ENCODE results near the gene RNU2-63P.
"Not testable (repeated sequence)": the region's sequence is repeated elsewhere in the genome, so short reads cannot be mapped to it uniquely, and the experiment has no call there.

DNA sequence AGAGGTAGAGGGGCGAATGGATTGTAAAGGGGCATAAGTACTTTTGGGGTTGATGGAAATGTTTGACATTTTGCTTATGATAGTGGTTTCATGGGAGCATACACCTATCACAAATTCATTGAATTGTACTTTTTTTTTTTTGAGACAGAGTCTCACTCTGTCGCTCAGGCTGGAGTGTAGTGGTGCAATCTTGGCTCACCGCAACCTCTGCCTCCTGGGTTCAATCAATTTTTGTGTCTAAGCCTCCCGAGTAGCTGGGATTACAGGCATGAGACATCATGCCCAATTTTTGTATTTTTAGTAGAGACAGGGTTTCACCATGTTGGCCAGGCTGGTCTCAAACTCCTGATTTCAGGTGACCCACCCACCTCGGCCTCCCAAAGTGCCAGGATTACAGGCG, 29.2 kb upstream of the RNU2-63P start:
- not testable (repeated sequence) for TF ChIP-seq BHLHE40 (IDR thresholded peaks at IDR 0.05; ENCODE audit: borderline replicate concordance); SP1 (IDR thresholded peaks at IDR 0.05); FOXK2 (IDR thresholded peaks at IDR 0.05); FOXM1 (IDR thresholded peaks at IDR 0.05; ENCODE audit: borderline replicate concordance); SUZ12 (IDR thresholded peaks at IDR 0.05); TARDBP (IDR thresholded peaks at IDR 0.05); LEF1 (IDR thresholded peaks at IDR 0.05; ENCODE audit: borderline replicate concordance); ELF4 (IDR thresholded peaks at IDR 0.05); ARNT (IDR thresholded peaks at IDR 0.05); HDGF (IDR thresholded peaks at IDR 0.05; ENCODE audit: borderline replicate concordance); FOXA1 (IDR thresholded peaks at IDR 0.05); NFRKB (IDR thresholded peaks at IDR 0.05)

All from HEK293T (cell line).